ENCODE measurements around the gene SPECC1.

- no peak for TF ChIP-seq CTCF (IDR thresholded peaks at IDR 0.05)
- TF ChIP-seq POLR2A (IDR thresholded peaks at IDR 0.05): no peak
- no peak for TF ChIP-seq EP300 (IDR thresholded peaks at IDR 0.05)
- TF ChIP-seq POLR2AphosphoS5 (IDR thresholded peaks at IDR 0.05): no peak
Measured at GRCh38 chr17:20105539-20106280, 96.6 kb downstream of the SPECC1 start.

Data from gastroesophageal sphincter (tissue), 3 donors.